Breast epithelium (tissue), 4 donors: Measurements from ENCODE around the gene REPIN1. TPM values are rescaled to one million over a fixed set of nuclear protein-coding genes. Genes with fewer than 3 reads are reported as not detected.
A peak's percentile ranks its signal among the peaks of the same experiment; 100 is the strongest.

Experiments
- DNase-seq, 2 donors: peaks; one replicate each; pipeline ENCODE4 v3.0.0-alpha.2; 2019; ENCODE audit warnings: low spot score in 2 of 2
- H3K27ac ChIP-seq, 2 donors: fragments of 200-600 bp; sonication (generic) in 1 of 2; one replicate each; pipeline ENCODE4 v1.5.1; 2016 to 2019; ENCODE audit warnings: mild to moderate bottlenecking in 1 of 2
- H3K27me3 ChIP-seq, 2 donors: fragments of 200-600 bp; sonication (generic) in 1 of 2; one replicate each; pipeline versions ENCODE4 v1.5.1 to v1.6.0; 2017 to 2019; ENCODE audit warnings: control low read depth in 1 of 2, mild to moderate bottlenecking in 1 of 2
- H3K36me3 ChIP-seq: fragments of 200-600 bp; one replicate; pipeline ENCODE4 v1.5.1; 2019
- H3K4me1 ChIP-seq, 2 donors: fragments of 200-600 bp; sonication (generic); one replicate each; pipeline ENCODE4 v1.5.1; 2016 to 2019; ENCODE audit warnings: control low read depth in 1 of 2
- H3K4me3 ChIP-seq, 3 donors: fragments of 200-600 bp; sonication (generic); 1 replicate in 2 of 3; 2 replicates in 1 of 3; pipeline ENCODE4 v1.5.1; 2016 to 2019; ENCODE audit warnings: mild to moderate bottlenecking in 3 of 3, moderate library complexity in 2 of 3
- H3K9me3 ChIP-seq, 2 donors: fragments of 200-600 bp; sonication (generic) in 1 of 2; one replicate each; pipeline ENCODE4 v1.5.1; 2016 to 2019; ENCODE audit warnings: control low read depth in 1 of 2
- POLR2A ChIP-seq: fragments of 450-650 bp; IDR thresholded peaks from one replicate; pipeline ENCODE4 v1.6.1; 2016; ENCODE audit warnings: antibody characterized with exemption, mild to moderate bottlenecking, moderate library complexity
- POLR2AphosphoS5 ChIP-seq, 3 donors: sonication (generic); formaldehyde crosslinking; IDR thresholded peaks; one replicate each; pipeline ENCODE4 v1.6.1; 2017; ENCODE audit warnings: antibody characterized with exemption in 3 of 3
- intact Hi-C: fragments of 100-400 bp; cut with DNase I; formaldehyde crosslinking; loops from one replicate; pipeline ENCODE4 v1.15.1; 2023; ENCODE audit warnings: low total_unique reads
- total RNA-seq, 3 donors: library from RNA; depleted of rRNA; stranded (reverse); fragments of >200 nt; gene quantifications; one replicate each; pipeline ENCODE4 v1.1.0, GENCODE V29; 2016
- TF ChIP-seq, protein P1 (sequence below), 3 donors: fragments of 450-650 bp; IDR thresholded peaks; one replicate each; pipeline ENCODE4 v1.5.1; 2016 to 2017; ENCODE audit warnings: antibody characterized with exemption in 3 of 3, mild to moderate bottlenecking in 3 of 3, moderate library complexity in 3 of 3

The REPIN1 gene
- total RNA-seq, 3 donors from 2014 or later, result 43.7 to 70.8 (median 68.2) TPM

DNA sequence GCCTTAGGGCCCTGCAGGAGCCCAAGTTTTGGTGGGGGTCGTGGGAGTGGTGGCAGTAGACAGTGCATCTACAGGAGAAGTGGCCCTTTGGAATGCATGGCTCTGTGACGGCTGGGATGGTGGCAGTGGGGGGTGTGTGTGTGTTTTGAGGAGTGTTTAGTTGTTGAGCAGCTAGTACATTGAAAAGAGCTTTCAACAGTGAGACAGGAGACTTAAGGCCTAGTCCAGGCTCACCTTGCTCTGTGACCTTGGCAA is 37.6 kb downstream of the REPIN1 start:
- Histone ChIP-seq H3K9me3 (no peaks in the 10 kb centered on the region), H3K4me1 (peaks cover 0 to 5% of the 10 kb centered on the region in 2 donors), H3K27me3 (no peaks in the 10 kb centered on the region), H3K27ac (peak overlapping the region; percentile 87 to 93), H3K4me3 (peak overlapping the region; percentile 71 to 78 (median 74)), H3K36me3 (no peaks in the 10 kb centered on the region)
- no peak for TF ChIP-seq POLR2AphosphoS5 (IDR thresholded peaks at IDR 0.05)
- TF ChIP-seq, protein P1, sequence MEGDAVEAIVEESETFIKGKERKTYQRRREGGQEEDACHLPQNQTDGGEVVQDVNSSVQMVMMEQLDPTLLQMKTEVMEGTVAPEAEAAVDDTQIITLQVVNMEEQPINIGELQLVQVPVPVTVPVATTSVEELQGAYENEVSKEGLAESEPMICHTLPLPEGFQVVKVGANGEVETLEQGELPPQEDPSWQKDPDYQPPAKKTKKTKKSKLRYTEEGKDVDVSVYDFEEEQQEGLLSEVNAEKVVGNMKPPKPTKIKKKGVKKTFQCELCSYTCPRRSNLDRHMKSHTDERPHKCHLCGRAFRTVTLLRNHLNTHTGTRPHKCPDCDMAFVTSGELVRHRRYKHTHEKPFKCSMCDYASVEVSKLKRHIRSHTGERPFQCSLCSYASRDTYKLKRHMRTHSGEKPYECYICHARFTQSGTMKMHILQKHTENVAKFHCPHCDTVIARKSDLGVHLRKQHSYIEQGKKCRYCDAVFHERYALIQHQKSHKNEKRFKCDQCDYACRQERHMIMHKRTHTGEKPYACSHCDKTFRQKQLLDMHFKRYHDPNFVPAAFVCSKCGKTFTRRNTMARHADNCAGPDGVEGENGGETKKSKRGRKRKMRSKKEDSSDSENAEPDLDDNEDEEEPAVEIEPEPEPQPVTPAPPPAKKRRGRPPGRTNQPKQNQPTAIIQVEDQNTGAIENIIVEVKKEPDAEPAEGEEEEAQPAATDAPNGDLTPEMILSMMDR (IDR thresholded peaks at IDR 0.05), result no peak
- TF ChIP-seq POLR2A, result no peak
- DNase-seq, result peak in 1 of 2 donors; percentile 49
- intact Hi-C loops, result no loop called here

DNA sequence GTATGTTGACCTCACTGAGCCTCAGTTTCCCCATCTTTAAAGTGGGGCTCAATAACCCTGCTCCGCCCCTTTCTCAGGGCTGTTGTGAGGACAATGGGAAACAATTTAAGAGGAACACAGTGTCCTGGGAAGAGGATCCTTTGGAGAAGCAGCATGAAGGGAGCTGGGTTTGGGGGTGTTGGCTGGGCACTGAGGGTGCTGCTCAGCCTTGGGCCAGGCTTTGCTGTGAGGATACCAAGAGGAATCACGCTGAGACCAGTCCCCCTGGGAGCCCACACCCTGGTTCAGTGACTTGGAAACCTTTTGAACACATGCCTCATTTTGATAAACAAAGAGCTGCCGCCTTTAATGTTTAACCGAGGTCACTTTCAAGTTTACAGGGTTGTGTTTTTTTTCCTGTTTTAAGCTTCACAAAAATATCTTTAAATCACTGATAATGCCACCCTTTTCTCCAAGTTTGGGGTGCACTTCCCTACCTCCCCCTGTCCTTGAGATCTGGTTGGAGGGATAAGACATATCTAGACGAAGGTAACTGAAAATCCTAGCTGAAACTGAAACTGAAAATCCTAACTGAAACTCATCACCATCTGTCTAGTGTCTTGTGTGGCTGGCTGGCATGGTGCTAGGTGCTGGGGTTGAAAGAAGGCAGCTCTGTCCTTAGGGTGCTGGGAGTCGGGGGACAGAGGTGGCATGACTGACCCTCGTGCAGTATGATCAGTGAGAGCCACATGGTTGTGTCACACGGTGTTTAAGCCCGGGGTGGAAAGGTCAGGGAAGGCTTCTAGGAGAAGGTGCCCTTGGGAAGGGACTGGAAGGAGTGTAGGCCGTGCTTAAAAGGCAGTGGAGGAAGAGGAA is 38.2 kb downstream of the REPIN1 start:
- H3K9me3 ChIP-seq, result no peaks in the 10 kb centered on the region
- peak overlapping the region; percentile 71 to 78 (median 74) for H3K4me3 ChIP-seq
- no peak for DNase-seq
- H3K27ac ChIP-seq, result peak overlapping the region; percentile 87 to 93
- intact Hi-C loops, result no loop called here
- H3K4me1 ChIP-seq, result peaks cover 0 to 5% of the 10 kb centered on the region in 2 donors
- no peaks in the 10 kb centered on the region for H3K27me3 ChIP-seq
- TF ChIP-seq, protein P1 (IDR thresholded peaks at IDR 0.05), result no peak
- no peak for TF ChIP-seq POLR2AphosphoS5 (IDR thresholded peaks at IDR 0.05)
- TF ChIP-seq POLR2A, result no peak
- no peaks in the 10 kb centered on the region for H3K36me3 ChIP-seq

DNA sequence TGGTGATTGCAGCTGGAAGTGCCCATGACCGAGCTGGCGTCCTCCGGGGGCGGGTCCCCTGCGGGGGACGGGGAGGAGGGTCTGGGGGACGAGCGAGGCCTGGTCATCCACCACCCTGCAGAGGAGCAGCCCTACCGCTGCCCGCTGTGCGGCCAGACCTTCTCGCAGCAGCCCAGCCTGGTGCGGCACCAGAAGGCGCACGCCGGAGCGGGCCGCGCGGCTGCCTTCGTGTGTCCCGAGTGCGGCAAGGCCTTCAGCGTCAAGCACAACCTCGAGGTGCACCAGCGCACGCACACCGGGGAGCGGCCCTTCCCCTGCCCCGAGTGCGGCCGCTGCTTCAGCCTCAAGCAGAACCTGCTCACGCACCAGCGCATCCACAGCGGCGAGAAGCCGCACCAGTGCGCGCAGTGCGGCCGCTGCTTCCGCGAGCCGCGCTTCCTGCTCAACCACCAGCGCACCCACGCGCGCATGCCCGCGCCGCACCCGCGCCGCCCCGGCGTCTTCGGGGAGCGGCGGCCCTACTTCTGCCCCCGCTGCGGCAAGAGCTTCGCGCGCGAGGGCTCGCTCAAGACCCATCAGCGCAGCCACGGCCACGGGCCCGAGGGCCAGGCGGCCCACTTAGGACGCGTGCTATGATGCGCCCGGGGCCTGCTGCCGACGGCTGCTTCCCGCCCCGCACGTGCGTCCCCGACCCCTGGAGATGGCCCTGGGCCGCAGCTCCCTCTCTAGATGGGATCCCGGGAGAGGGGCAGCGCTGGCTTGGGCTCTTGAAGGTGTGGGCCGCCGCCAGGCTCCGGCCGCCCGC is 39.2 kb downstream of the REPIN1 start:
- Histone ChIP-seq H3K27me3 (no peaks in the 10 kb centered on the region), H3K27ac (peak overlapping the region; percentile 87 to 93), H3K9me3 (no peaks in the 10 kb centered on the region), H3K4me1 (peaks cover 0 to 5% of the 10 kb centered on the region in 2 donors), H3K36me3 (no peaks in the 10 kb centered on the region), H3K4me3 (no peak overlapping the region)
- no peak for DNase-seq
- intact Hi-C loops, result no loop called here
- TF ChIP-seq POLR2AphosphoS5 (IDR thresholded peaks at IDR 0.05) (no peak), POLR2A (no peak)
- TF ChIP-seq, protein P1 (IDR thresholded peaks at IDR 0.05), result no peak

DNA sequence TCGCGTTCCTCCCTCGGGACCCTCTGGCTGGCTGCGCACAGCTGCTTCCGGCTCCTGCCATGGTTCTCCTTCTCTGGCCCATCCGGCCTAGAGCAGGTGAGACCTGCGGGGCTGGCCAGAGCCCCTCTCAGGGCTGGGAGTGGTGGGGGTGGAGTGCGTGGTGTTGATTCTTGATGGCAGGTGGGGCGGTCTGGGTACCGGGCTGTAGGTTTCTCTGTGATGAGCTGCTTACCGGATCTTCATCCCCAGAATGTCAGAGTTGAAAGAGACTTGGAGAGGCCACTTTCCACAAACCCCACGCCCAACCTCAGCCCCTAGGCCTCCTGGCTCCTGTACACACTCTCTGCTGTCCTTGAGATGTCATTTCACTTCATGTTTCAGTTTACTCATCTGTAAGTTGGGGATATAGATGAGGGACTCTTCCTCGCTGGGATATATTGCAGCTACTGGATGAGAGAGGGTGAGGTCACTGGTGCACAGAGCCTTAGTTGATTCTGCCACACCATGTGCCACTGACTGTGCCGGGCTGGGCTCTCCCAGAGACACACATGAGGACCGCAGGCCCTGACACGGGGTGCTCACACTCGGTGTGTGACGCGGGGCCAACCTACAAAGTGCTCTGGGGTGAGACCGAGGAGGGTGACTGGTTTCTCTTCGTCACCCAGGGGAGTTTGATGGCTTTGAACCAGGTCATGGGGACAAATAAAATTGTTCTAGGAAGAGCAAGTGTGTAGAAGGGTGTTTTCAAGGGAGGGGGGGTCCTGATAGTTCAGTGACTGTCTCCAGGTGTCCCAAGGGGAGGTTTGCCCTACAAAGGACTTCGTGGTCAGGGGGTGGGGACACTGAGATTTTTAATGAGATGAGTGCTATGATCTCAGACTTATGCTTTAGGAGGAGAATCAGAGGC is 40.0 kb downstream of the REPIN1 start:
- Histone ChIP-seq H3K27ac (peak overlapping the region in 1 of 2 donors; percentile 25), H3K4me1 (peaks cover 0 to 5% of the 10 kb centered on the region in 2 donors), H3K27me3 (no peaks in the 10 kb centered on the region), H3K36me3 (no peaks in the 10 kb centered on the region), H3K4me3 (no peak overlapping the region), H3K9me3 (no peaks in the 10 kb centered on the region)
- intact Hi-C loops, result no loop called here
- no peak for DNase-seq
- TF ChIP-seq POLR2AphosphoS5 (IDR thresholded peaks at IDR 0.05), result no peak
- TF ChIP-seq, protein P1 (IDR thresholded peaks at IDR 0.05), result no peak
- no peak for TF ChIP-seq POLR2A
